GM21825 (cell line): ENCODE data around the gene PRIM2.
"Not testable (repeated sequence)": the region's sequence is repeated elsewhere in the genome, so short reads cannot be mapped to it uniquely, and the experiment has no call there.

Experiments used
- ATAC-seq: cut with Tn5 transposase; IDR thresholded peaks from one replicate; pipeline ENCODE4 v1.9.1; 2021; ENCODE audit warnings: mild to moderate bottlenecking, moderate library complexity; ENCODE audit not compliant: unreplicated experiment

PRIM2 gene

DNA sequence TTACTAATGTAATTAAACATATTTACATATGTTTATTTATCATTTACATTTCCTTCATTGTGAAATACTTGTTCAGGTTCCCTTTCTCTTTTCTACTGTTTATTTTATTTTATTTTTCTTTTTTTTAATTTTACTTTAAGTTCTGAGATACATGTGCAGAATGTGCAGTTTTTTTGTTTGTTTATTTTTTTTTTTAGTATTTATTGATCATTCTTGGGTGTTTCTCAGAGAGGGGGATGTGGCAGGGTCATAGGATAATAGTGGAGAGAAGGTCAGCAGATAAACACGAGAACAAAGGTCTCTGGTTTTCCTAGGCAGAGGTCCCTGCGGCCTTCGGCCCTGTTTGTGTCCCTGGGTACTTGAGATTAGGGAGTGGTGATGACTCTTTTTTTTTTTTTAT, 8.7 kb upstream of the PRIM2 start:
- ATAC-seq, result not testable (repeated sequence)

DNA sequence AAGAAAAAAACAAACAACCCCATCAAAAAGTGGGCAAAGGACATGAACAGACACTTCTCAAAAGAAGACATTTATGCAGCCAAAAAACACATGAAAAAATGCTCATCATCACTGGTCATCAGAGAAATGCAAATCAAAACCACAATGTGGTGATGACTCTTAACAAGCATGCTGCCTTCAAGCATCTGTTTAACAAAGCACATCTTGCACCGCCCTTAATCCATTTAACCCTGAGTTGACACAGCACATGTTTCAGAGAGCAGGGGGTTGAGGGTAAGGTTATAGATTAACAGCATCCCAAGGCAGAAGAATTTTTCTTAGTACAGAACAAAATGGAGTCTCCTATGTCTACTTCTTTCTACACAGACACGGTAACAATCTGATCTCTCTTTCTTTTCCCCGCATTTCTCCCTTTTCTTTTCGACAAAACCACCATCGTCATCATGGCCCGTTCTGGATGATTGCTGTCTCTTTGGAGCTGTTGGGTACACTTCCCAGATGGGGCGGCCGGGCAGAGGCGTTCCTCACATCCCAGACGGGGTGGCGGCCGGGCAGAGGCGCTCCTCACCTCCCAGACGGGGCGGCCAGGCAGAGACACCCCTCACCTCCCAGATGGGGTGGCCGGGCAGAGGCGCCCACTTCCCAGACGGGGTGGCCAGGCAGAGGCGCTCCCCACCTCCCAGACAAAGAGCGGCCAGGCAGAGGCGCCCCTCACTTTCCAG, 7.2 kb upstream of the PRIM2 start:
- ATAC-seq, result not testable (repeated sequence)

- no peak for ATAC-seq
Measured at GRCh38 chr6:57310817-57311157, 6.6 kb upstream of the PRIM2 start.

GRCh38 chr6:57311300-57312003, 6.0 kb upstream of the PRIM2 start:
- ATAC-seq, result not testable (repeated sequence)

DNA sequence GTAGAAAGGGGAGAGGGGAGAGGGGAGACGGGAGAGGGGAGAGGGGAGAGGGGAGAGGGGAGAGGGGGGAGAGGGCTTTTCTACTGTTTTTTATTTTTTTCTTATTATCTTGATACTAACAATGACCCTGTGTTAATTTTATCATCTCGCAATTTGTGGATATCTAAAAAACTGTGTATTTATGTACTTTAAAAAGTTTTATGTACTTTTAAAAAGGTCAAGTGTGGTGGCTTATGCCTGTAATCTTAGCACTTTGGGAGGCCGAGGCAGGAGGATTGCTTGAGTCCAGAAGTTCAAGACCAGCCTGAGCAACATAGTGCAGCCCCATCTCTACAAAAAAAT, 5.5 kb upstream of the PRIM2 start:
- ATAC-seq, result no peak

DNA sequence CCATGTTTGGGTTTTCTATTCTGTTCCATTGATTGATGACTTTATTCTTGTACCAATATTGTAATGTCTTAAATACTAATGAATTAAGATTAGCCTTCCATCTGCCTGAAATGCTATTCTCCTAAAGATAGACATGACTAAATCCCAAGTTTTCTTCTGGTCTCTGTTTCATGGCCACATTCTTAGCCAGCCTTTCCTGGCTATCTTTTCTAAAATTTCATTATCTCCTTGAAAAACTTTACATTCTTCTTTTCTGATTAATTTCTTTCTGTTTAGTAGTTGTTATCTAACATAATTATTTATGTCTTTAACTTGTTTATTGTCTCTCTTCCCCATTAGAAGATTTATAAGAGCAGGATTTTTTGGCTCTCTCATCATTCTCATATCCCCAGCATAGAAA, 4.4 kb upstream of the PRIM2 start:
- no peak for ATAC-seq

GRCh38 chr6:57313711-57314471, 3.5 kb upstream of the PRIM2 start:
- ATAC-seq, result no peak

DNA sequence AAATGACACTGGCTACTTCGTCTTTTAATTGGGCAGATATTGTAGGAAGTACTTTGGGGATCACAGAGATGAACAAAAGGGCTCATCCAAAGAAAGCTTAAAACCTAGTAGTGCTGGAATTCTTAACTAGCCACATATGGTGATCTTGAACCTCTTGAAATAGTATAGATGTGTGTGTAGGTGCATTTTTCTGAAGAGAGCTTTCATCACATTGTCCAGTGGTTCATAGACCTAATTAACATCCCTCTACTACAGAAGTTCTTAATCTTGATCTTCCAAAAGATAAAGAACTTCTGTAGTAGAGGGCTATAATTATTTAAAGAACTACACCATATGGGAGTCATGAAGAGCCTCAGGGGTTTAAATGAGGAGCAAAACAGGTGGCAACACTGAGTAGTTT, 2.3 kb upstream of the PRIM2 start:
- ATAC-seq, result no peak

- no peak for ATAC-seq
Measured at GRCh38 chr6:57315851-57316250, 1.6 kb upstream of the PRIM2 start.

- ATAC-seq, result peak; percentile 88
Measured at GRCh38 chr6:57316581-57317059, 810 bp upstream of the PRIM2 start.

- no peak for ATAC-seq
Measured at GRCh38 chr6:57324538-57324937, 7.1 kb downstream of the PRIM2 start.

DNA sequence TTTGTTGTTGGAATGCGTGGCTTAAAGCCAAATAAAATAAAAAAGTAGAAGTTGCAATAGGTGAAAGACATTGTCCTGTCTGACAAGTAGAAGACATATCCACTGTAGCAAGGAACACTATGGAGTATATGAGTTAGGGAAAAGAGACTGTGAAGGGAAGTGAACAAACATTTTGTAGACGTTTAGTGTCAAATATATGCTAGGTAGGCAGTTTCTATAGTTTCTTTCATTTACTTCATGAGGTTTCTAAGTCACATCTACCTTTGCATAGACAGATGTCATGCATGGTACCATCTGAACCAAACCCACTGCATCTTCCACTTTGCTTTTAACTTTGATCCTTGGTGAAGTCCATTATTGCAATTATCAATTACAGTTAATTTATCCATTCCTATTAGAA, 9.9 kb downstream of the PRIM2 start:
- ATAC-seq, result no peak

DNA sequence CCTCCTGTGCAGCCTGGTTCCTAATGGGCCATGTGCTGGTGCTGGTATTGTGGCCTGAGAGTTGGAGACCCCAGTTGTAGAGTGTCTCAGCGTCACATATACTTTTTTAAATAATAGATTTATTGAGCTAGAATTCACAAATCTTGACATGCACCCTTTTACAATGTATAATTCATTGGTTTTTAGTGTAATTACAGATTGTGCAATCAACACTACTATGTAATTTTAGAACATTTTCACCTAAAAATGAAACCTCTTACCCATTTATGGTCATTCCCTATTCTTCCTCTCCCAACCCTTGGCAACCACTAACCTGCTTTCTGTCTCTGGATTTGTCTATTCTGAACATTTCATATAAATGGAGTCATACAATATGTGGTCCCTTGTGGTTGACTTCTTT, 10.6 kb downstream of the PRIM2 start:
- ATAC-seq, result no peak

- no peak for ATAC-seq
Measured at GRCh38 chr6:57329933-57330332, 12.5 kb downstream of the PRIM2 start.

DNA sequence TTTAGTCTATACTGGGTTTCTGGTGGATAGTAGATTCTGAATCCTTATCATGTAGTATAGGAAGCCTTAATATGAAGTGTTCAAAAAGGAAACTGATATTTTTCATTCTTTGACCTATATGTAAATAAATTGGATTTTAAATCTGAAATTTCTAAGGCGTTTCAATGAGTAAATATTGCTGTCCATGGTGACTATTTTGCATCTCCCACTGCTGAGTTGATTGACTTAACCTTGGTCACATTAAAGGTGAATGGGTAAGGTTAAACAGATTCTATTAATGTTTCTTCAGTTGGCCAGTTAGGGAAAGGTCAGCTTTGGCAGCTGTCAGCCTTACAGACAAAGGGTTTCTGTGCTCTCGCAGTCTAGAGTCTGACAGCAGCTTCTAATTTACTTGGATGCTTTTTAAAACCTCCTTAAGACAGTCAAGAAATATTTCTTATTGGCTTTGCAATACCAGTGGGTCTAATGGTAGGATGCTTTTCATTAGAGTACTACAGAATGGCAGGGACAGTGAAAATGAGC, 24.8 kb downstream of the PRIM2 start:
- ATAC-seq, result no peak

DNA sequence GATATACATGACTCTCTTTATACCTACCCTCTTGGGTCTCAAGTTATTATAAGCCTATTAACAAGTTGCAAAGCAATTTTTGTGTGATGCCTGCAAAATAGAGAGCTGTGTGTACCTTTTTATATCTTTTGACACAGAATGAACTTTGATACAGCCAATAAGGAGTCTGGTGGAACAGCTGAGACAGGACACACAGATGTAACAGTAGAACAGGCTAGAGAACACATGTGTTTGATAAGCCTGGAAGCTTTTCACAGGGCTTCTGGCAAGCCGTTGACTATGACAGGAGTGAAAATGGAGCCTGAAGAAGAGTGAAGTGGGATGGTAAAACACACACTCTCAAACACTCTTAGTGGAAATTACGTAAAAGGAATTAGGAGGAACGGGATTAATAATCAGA, 25.9 kb downstream of the PRIM2 start:
- ATAC-seq, result not testable (repeated sequence)

DNA sequence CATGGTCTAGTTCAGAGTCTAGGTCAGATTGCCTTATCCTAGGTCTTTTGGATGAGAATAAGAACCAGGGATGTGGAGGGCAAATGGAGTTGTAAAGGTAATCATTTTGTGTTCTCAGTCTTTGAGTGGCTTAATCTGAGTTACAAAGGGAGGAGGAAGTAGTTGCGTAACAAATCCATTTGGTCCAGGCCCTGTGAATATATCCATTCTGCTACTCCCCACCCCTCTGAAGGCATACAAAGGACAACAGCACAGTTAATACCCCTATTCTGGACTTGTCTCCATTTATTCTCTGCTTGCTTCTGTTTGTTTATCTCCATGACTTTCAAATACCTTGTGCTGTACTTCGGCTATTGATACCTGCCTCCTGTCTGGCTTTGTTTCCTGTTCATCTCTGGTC, 29.3 kb downstream of the PRIM2 start:
- not testable (repeated sequence) for ATAC-seq

GRCh38 chr6:57347597-57347996, 30.2 kb downstream of the PRIM2 start:
- ATAC-seq, result not testable (repeated sequence)

- ATAC-seq, result not testable (repeated sequence)
Measured at GRCh38 chr6:57350443-57350842, 33.0 kb downstream of the PRIM2 start.

GRCh38 chr6:57352596-57352995, 35.2 kb downstream of the PRIM2 start:
- ATAC-seq, result not testable (repeated sequence)

GRCh38 chr6:57358319-57358718, 40.9 kb downstream of the PRIM2 start:
- not testable (repeated sequence) for ATAC-seq

DNA sequence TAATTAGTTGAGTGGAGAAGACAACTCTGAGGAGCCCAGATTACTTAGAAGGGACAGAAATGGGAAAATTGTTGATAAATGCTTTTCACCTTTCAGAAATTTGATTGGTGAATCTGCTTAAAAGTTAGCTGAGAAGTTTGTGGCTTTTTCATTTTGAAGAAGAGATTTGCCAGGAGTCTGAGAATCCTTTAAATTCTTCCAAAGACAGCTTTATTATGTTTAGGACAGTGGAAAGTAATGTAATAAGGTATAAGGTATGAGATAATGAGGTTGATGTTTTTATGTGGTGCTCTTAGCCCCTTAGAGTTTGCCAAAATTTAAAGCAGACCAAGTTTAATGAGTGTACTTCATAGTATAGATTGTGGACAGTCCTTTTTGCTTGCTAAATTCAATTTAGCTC, 42.3 kb downstream of the PRIM2 start:
- ATAC-seq, result not testable (repeated sequence)
